ENCODE results near the gene BTBD10.

Gene BTBD10

GRCh38 chr11:13423372-13423771 is 39.6 kb downstream of the BTBD10 start:
- no peak for ATAC-seq

GRCh38 chr11:13421561-13421960 is 41.5 kb downstream of the BTBD10 start:
- ATAC-seq, result no peak
- no peak for TF ChIP-seq GLIS3 (CRISPR knock-in tag; IDR thresholded peaks at IDR 0.05)
- TF ChIP-seq ESRRG (CRISPR knock-in tag; IDR thresholded peaks at IDR 0.05), result no peak
- TF ChIP-seq TCF4 (CRISPR knock-in tag; IDR thresholded peaks at IDR 0.05; ENCODE audit: borderline replicate concordance), result no peak
- TF ChIP-seq ISL1 (CRISPR knock-in tag; IDR thresholded peaks at IDR 0.05), result no peak
- no peak for TF ChIP-seq CSDC2 (CRISPR knock-in tag; IDR thresholded peaks at IDR 0.05)
- no peak for TF ChIP-seq TSHZ2 (CRISPR knock-in tag; IDR thresholded peaks at IDR 0.05)
- TF ChIP-seq ARNTL (CRISPR knock-in tag; IDR thresholded peaks at IDR 0.05; ENCODE audit: borderline replicate concordance, low read depth), result no peak
- TF ChIP-seq OSR1 (CRISPR knock-in tag; IDR thresholded peaks at IDR 0.05), result no peak
- TF ChIP-seq PPARA (CRISPR knock-in tag; IDR thresholded peaks at IDR 0.05; ENCODE audit: borderline replicate concordance), result no peak
- TF ChIP-seq ZNF565 (CRISPR knock-in tag; conservative IDR thresholded peaks at IDR 0.05; ENCODE audit: low read depth), result no peak
- TF ChIP-seq SNAI2 (CRISPR knock-in tag; IDR thresholded peaks at IDR 0.05), result no peak
- TF ChIP-seq ZC3H10 (CRISPR knock-in tag; IDR thresholded peaks at IDR 0.05), result no peak
- TF ChIP-seq CREB5 (CRISPR knock-in tag; IDR thresholded peaks at IDR 0.05; ENCODE audit: low read depth), result no peak

More at GRCh38 chr11:13423372-13423771, 39.6 kb downstream of the BTBD10 start:
- TF ChIP-seq ZNF565 (CRISPR knock-in tag; conservative IDR thresholded peaks at IDR 0.05; ENCODE audit: low read depth) (no peak), ZC3H10 (CRISPR knock-in tag; IDR thresholded peaks at IDR 0.05) (no peak), PPARA (CRISPR knock-in tag; IDR thresholded peaks at IDR 0.05; ENCODE audit: borderline replicate concordance) (no peak), ESRRG (CRISPR knock-in tag; IDR thresholded peaks at IDR 0.05) (no peak), ARNTL (CRISPR knock-in tag; IDR thresholded peaks at IDR 0.05; ENCODE audit: borderline replicate concordance, low read depth) (no peak), BACH2 (CRISPR knock-in tag; IDR thresholded peaks at IDR 0.05; ENCODE audit: borderline replicate concordance) (no peak), TSHZ2 (CRISPR knock-in tag; IDR thresholded peaks at IDR 0.05) (no peak), RARB (CRISPR knock-in tag; IDR thresholded peaks at IDR 0.05) (no peak), ZNF8 (CRISPR knock-in tag; IDR thresholded peaks at IDR 0.05) (no peak), TOX (CRISPR knock-in tag; IDR thresholded peaks at IDR 0.05; ENCODE audit: borderline replicate concordance) (no peak), CREB5 (CRISPR knock-in tag; IDR thresholded peaks at IDR 0.05; ENCODE audit: low read depth) (no peak), OSR1 (CRISPR knock-in tag; IDR thresholded peaks at IDR 0.05) (no peak), GLIS3 (CRISPR knock-in tag; IDR thresholded peaks at IDR 0.05) (no peak), ZNF70 (CRISPR knock-in tag; IDR thresholded peaks at IDR 0.05) (no peak), ZFP3 (CRISPR knock-in tag; IDR thresholded peaks at IDR 0.05) (no peak), TCF4 (CRISPR knock-in tag; IDR thresholded peaks at IDR 0.05; ENCODE audit: borderline replicate concordance) (no peak), POU6F1 (CRISPR knock-in tag; IDR thresholded peaks at IDR 0.05; ENCODE audit: borderline replicate concordance, low read depth) (no peak), SNAI2 (CRISPR knock-in tag; IDR thresholded peaks at IDR 0.05) (no peak), PATZ1 (CRISPR knock-in tag; IDR thresholded peaks at IDR 0.05; ENCODE audit: borderline replicate concordance) (no peak)

Measured in SK-N-SH treated with all-trans-retinoic acid at 6 μM for 48 hours (cell line).